Measurements from ENCODE around the gene TXNL1.

The TXNL1 gene

GRCh38 chr18:56565551-56566345 is 72.6 kb downstream of the TXNL1 start:
- DNase-seq, result no peak

DNA sequence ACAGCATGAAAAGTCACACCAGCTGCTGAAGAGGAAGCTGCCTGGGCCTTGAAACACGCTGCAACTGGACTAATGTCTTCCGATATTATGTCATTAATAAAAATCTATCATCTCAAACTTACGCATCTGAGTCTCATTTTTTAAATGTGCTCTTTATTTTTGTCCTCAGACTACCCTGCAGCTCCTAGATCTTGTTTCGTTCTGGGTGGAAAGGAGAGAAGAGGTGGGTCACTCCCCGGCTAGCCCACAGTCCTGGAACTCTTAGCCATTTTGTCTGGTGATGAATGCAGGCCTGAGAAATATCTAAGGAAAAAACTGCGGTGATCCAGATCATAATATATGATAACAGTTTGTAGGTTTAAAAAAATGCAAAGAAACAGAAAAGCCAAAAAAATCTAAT is 73.3 kb downstream of the TXNL1 start:
- no peak for DNase-seq

GRCh38 chr18:56563568-56563967 is 74.8 kb downstream of the TXNL1 start:
- no peak for DNase-seq

- no peak for DNase-seq
These were observed 75.9 kb downstream of the TXNL1 start for GRCh38 chr18:56562479-56562878.

DNA sequence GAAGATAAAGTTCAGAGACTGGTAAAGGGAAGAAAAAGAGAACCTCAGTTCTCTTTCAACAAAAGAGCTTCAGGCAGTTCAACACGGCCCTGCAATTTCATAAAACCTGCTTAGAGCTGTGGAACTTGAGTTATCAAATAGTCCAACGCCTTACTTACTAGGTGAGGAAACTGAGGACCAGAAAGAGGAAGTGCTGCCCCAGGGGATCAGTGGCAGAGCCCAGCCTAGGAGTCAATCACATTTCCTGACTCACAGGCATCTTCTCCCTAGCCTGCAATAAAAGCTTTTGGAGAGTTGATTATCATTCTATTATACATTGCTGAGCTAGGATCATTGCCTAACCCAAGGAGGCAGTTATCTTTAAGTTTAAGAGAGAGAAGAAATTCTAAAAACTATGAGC is 77.4 kb downstream of the TXNL1 start:
- no peak for DNase-seq

GRCh38 chr18:56559044-56559443 is 79.3 kb downstream of the TXNL1 start:
- DNase-seq, result no peak

DNA sequence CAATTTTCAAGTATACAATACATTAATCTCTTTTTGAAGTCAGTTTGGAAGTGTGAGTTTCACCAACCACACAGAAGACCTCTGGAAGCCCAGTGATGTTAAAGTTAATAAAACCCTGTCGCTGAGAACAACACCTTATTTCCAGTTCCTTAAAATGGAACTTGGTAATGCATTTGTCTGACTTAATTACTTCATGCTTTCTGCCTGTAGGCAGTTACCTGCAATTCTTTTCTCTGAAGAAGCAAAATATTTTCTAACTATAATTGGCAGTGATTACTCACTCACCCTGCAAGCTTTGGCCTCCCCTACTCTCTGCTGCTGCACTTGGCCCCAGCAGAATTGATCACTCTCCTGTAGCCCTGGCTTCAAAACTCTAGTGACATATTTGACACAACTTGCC is 81.5 kb downstream of the TXNL1 start:
- no peak for DNase-seq

GRCh38 chr18:56550121-56550520 is 88.3 kb downstream of the TXNL1 start:
- no peak for DNase-seq
